H1 (cell line): ENCODE results near the gene SMAP1. TPM values are rescaled to one million over a fixed set of nuclear protein-coding genes. Genes with fewer than 3 reads are reported as not detected.

Experiments
- GABPA ChIP-seq: IDR thresholded peaks from 2 replicates; pipeline ENCODE4 v1.6.1; 2011; ENCODE audit warnings: mild to moderate bottlenecking, low read length, moderate library complexity, borderline replicate concordance; ENCODE audit not compliant: insufficient read depth
- GTF2F1 ChIP-seq: IDR thresholded peaks from 2 replicates; pipeline ENCODE4 v1.6.1; 2012; ENCODE audit warnings: low read depth, low read length, improper control_type of control experiment, borderline replicate concordance
- RBBP5 ChIP-seq: IDR thresholded peaks from 2 replicates; pipeline ENCODE4 v1.7.1; 2012; ENCODE audit warnings: low read depth, mild to moderate bottlenecking, inconsistent platforms, low read length, moderate library complexity, borderline replicate concordance
- SIN3A ChIP-seq, 2 experiments: IDR thresholded peaks in 1 of 2; conservative IDR thresholded peaks in 1 of 2; 2 replicates each; pipeline ENCODE4 v1.6.1; 2011 to 2012; ENCODE audit warnings: low read length in 2 of 2, improper control_type of control experiment in 1 of 2, low read depth in 1 of 2, mild to moderate bottlenecking in 1 of 2
- TEAD4 ChIP-seq: IDR thresholded peaks from 2 replicates; pipeline ENCODE4 v1.6.1; 2012; ENCODE audit warnings: low read depth, low read length, inconsistent platforms, mixed read lengths
- YY1 ChIP-seq: IDR thresholded peaks from 2 replicates; pipeline ENCODE4 v1.6.1; 2011; ENCODE audit warnings: low read depth, mild to moderate bottlenecking, low read length
- polyA plus RNA-seq, 7 experiments: library from polyadenylated mRNA; depleted of rRNA in 3 of 7; stranded (reverse) in 5 of 7; unstranded in 2 of 7; fragments of >200 nt in 5 of 7; fragments of 200-250 nt in 2 of 7; gene quantifications; 1 replicate in 5 of 7; 2 replicates in 1 of 7; 4 replicates in 1 of 7; pipeline versions ENCODE4 v1.2.1 to v1.2.3, GENCODE V29; 2011 to 2013; ENCODE audit warnings: missing spikeins in 2 of 7, mixed read lengths in 2 of 7
- total RNA-seq: library from RNA; stranded (reverse); fragmentation: NEBNext Ultra II Directional; extraction: Animal tissue kit (Norgen Biotek cat#: 25700); gene quantifications from 2 replicates; pipeline ENCODE4 v1.2.1, GENCODE V29; 2021

Gene SMAP1
- total and polyA plus RNA-seq, 2 of the 8 experiments (the other 6 are each of a cell fraction or from before 2014, with no cell fraction given) = 18.8 to 32.4 TPM

GRCh38 chr6:70831427-70831826 is 163.7 kb downstream of the SMAP1 start (continued):
- TF ChIP-seq TEAD4 (no peak), RBBP5 (no peak), YY1 (no peak), SIN3A (conservative IDR thresholded peaks at IDR 0.05 in 1 of 2, IDR thresholded peaks at IDR 0.05 in 1 of 2; ENCODE audit: low read depth in 1 of 2, low read length in 2 of 2) (no peak), GABPA (no peak), GTF2F1 (no peak)
